Caco-2 (cell line): Measurements from ENCODE around the gene RSPH9. TPM values are rescaled to one million over a fixed set of nuclear protein-coding genes. Genes with fewer than 3 reads are reported as not detected.

Experiments
- BruUV-seq: library from RNA; stranded (reverse); fragments of 400-500 nt; replicated peaks from 2 replicates; lab custom pipeline; 2021; lab: Mats Ljungman, UMichigan
- CTCF ChIA-PET: fragments of 300-600 bp; sonication (Branson Sonifier 250); formaldehyde crosslinking; loops from one replicate; lab custom pipeline; 2022; ENCODE audit warnings: antibody characterized with exemption; lab: Charles Lee
- POLR2A ChIA-PET: fragments of 300-600 bp; sonication (Branson Sonifier 250); formaldehyde crosslinking; loops from one replicate; lab custom pipeline; 2022; ENCODE audit warnings: antibody characterized with exemption; lab: Charles Lee
- DNase-seq, 2 experiments: peaks; one replicate each; pipeline versions ENCODE4 v3.0.0 to v3.0.0-alpha.2; 2020 to 2022
- H3K27me3 ChIP-seq: replicated peaks from 2 replicates; pipeline ENCODE4 v1.6.0; 2011; ENCODE audit warnings: low read length; ENCODE audit not compliant: control insufficient read depth, insufficient read depth
- H3K36me3 ChIP-seq: 2 replicates; pipeline ENCODE4 v1.5.1; 2011; ENCODE audit warnings: low read length; ENCODE audit not compliant: control insufficient read depth, insufficient read depth
- H3K4me1 ChIP-seq: fragments of 250-450 bp; sonication (Bioruptor Pico); 2 replicates; pipeline ENCODE4 v1.5.1; 2020; ENCODE audit warnings: mild to moderate bottlenecking
- H3K4me3 ChIP-seq: 2 replicates; pipeline ENCODE4 v1.5.1; 2011; ENCODE audit warnings: low read depth, mild to moderate bottlenecking, control low read depth, low read length
- H3K9me3 ChIP-seq: fragments of 250-450 bp; sonication (Bioruptor Pico); 2 replicates; pipeline ENCODE4 v1.5.1; 2020; ENCODE audit warnings: mild to moderate bottlenecking, moderate library complexity
- H3K27ac Mint-ChIP-seq: one replicate; pipeline ENCODE4 v1.8.0; 2022; ENCODE audit warnings: mixed read lengths; ENCODE audit not compliant: unreplicated experiment
- H3K27me3 Mint-ChIP-seq: one replicate; pipeline ENCODE4 v1.8.0; 2022; ENCODE audit warnings: mixed read lengths; ENCODE audit not compliant: insufficient read depth, unreplicated experiment
- H3K36me3 Mint-ChIP-seq: one replicate; pipeline ENCODE4 v1.8.0; 2022; ENCODE audit warnings: mild to moderate bottlenecking, mixed read lengths; ENCODE audit not compliant: insufficient read depth, unreplicated experiment
- H3K4me1 Mint-ChIP-seq: one replicate; pipeline ENCODE4 v1.8.0; 2022; ENCODE audit warnings: low read depth, mixed read lengths; ENCODE audit not compliant: unreplicated experiment
- H3K4me3 Mint-ChIP-seq: one replicate; pipeline ENCODE4 v1.8.0; 2022; ENCODE audit warnings: mild to moderate bottlenecking, moderate library complexity, mixed read lengths; ENCODE audit not compliant: unreplicated experiment
- H3K9me3 Mint-ChIP-seq: one replicate; pipeline ENCODE4 v1.8.0; 2022; ENCODE audit warnings: mixed read lengths; ENCODE audit not compliant: unreplicated experiment
- intact Hi-C: fragments of 100-400 bp; cut with micrococcal nuclease; formaldehyde crosslinking; loops from one replicate; pipeline ENCODE4 v1.10.0; 2022; ENCODE audit not compliant: unreplicated experiment
- total RNA-seq: library from RNA; stranded (reverse); gene quantifications from 2 replicates; pipeline ENCODE4 v1.2.3, GENCODE V29; 2022
- TF ChIP-seq, protein P1 (sequence below), 2 experiments: fragments of 200-600 bp in 1 of 2; IDR thresholded peaks; 1 replicate in 1 of 2; 2 replicates in 1 of 2; pipeline versions ENCODE4 v1.5.1 to v1.8.0; 2011 to 2022; ENCODE audit warnings: antibody characterized with exemption in 1 of 2, control low read depth in 1 of 2, inconsistent platforms in 1 of 2, low read depth in 1 of 2, low read length in 1 of 2, mild to moderate bottlenecking in 1 of 2, moderate library complexity in 1 of 2; ENCODE audit not compliant: insufficient read depth in 1 of 2, severe bottlenecking in 1 of 2, unreplicated experiment in 1 of 2

RSPH9 gene
- total RNA-seq, 1 experiment from 2014 or later = not detected

DNA sequence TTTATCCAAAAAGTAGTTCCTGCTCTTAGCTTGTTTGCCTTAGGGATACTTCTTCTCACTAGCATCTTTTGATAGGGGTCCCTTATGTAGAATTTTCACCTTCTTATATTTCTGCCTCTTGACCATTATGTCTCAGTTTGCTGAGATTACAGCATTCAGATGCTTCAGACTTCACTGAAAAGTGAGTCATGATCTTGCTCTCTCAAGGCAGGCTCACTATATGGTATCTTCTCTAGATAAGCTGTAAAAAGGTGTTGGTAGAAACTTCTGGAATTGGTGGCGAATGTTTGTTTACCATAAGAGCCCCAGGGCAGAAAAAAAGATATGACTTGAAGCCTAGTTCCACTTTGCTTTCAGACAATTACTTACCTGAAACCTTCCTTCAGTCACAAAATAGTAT, 35.4 kb upstream of the RSPH9 start:
- DNase-seq = no peak

DNA sequence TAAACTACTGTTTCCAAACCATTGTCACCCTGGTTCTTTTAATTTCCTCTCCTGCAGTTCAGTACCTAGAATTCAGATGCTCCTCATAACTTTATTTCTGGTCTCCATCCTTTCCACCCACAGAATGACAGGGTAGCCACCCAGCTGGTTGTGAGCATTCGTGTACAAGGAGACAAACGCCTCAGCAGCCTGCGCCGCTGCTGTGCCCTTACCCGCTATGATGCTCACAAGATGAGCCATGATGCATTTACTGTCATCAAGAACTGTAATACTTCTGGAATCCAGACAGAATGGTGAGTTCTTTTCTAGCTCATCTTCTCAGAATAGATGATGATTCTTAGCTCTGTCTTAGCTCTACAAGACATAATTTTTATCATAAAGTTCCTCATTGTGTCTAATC, 34.4 kb upstream of the RSPH9 start:
- Mint-ChIP-seq H3K4me1 (peaks cover 9% of the 10 kb centered on the region), H3K27me3 (no peaks in the 10 kb centered on the region), H3K9me3 (no peaks in the 10 kb centered on the region), H3K36me3 (peaks cover 31% of the 10 kb centered on the region), H3K4me3 (no peak overlapping the region), H3K27ac (no peak overlapping the region)
- CTCF ChIA-PET = no interaction called here
- intact Hi-C loops = no loop called here
- Histone ChIP-seq H3K27me3 (no peaks in the 10 kb centered on the region), H3K4me1 (peaks cover 5% of the 10 kb centered on the region), H3K4me3 (no peak overlapping the region), H3K36me3 (no peaks in the 10 kb centered on the region), H3K9me3 (no peaks in the 10 kb centered on the region)
- DNase-seq = no peak
- no TSS peak for BruUV-seq
- POLR2A ChIA-PET = no interaction called here
- TF ChIP-seq, protein P1, sequence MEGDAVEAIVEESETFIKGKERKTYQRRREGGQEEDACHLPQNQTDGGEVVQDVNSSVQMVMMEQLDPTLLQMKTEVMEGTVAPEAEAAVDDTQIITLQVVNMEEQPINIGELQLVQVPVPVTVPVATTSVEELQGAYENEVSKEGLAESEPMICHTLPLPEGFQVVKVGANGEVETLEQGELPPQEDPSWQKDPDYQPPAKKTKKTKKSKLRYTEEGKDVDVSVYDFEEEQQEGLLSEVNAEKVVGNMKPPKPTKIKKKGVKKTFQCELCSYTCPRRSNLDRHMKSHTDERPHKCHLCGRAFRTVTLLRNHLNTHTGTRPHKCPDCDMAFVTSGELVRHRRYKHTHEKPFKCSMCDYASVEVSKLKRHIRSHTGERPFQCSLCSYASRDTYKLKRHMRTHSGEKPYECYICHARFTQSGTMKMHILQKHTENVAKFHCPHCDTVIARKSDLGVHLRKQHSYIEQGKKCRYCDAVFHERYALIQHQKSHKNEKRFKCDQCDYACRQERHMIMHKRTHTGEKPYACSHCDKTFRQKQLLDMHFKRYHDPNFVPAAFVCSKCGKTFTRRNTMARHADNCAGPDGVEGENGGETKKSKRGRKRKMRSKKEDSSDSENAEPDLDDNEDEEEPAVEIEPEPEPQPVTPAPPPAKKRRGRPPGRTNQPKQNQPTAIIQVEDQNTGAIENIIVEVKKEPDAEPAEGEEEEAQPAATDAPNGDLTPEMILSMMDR (IDR thresholded peaks at IDR 0.05; ENCODE audit: insufficient read depth in 1 of 2, low read depth in 1 of 2, low read length in 1 of 2, severe bottlenecking in 1 of 2, unreplicated experiment in 1 of 2) = no peak

More for the DNA sequence above, 35.4 kb upstream of the RSPH9 start:
- Histone ChIP-seq H3K4me1 (peaks cover 5% of the 10 kb centered on the region), H3K27me3 (no peaks in the 10 kb centered on the region), H3K9me3 (no peaks in the 10 kb centered on the region), H3K36me3 (no peaks in the 10 kb centered on the region), H3K4me3 (no peak overlapping the region)
- intact Hi-C loops = loop anchor here (5.0 kb wide), 1 partner anchor 58 kb away; no protein-coding TSS in a partner anchor
- Mint-ChIP-seq H3K27me3 (no peaks in the 10 kb centered on the region), H3K27ac (no peak overlapping the region), H3K4me3 (no peak overlapping the region), H3K9me3 (no peaks in the 10 kb centered on the region), H3K36me3 (peaks cover 41% of the 10 kb centered on the region), H3K4me1 (peaks cover 9% of the 10 kb centered on the region)
- TF ChIP-seq, protein P1 (IDR thresholded peaks at IDR 0.05; ENCODE audit: insufficient read depth in 1 of 2, low read depth in 1 of 2, low read length in 1 of 2, severe bottlenecking in 1 of 2, unreplicated experiment in 1 of 2) = no peak
- BruUV-seq = no TSS peak
- ChIA-PET POLR2A (no interaction called here), CTCF (no interaction called here)

DNA sequence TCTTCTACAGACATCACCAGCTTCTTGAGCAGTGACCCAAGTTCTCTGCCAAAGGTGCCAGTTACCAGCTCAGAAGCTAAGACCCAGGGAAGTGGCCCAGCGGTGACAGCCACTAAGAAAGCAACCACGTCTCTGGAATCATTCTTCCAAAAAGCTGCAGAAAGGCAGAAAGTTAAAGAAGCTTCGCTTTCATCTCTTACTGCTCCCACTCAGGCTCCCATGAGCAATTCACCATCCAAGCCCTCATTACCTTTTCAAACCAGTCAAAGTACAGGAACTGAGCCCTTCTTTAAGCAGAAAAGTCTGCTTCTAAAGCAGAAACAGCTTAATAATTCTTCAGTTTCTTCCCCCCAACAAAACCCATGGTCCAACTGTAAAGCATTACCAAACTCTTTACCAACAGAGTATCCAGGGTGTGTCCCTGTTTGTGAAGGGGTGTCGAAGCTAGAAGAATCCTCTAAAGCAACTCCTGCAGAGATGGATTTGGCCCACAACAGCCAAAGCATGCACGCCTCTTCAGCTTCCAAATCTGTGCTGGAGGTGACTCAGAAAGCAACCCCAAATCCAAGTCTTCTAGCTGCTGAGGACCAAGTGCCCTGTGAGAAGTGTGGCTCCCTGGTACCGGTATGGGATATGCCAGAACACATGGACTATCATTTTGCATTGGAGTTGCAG, 31.0 kb upstream of the RSPH9 start:
- Mint-ChIP-seq H3K27me3 (no peaks in the 10 kb centered on the region), H3K36me3 (peaks cover 22% of the 10 kb centered on the region), H3K9me3 (no peaks in the 10 kb centered on the region), H3K4me1 (peaks cover 6% of the 10 kb centered on the region), H3K27ac (no peak overlapping the region), H3K4me3 (no peak overlapping the region)
- Histone ChIP-seq H3K36me3 (no peaks in the 10 kb centered on the region), H3K27me3 (no peaks in the 10 kb centered on the region), H3K9me3 (no peaks in the 10 kb centered on the region), H3K4me3 (no peak overlapping the region), H3K4me1 (peaks cover 5% of the 10 kb centered on the region)
- TF ChIP-seq, protein P1 (IDR thresholded peaks at IDR 0.05; ENCODE audit: insufficient read depth in 1 of 2, low read depth in 1 of 2, low read length in 1 of 2, severe bottlenecking in 1 of 2, unreplicated experiment in 1 of 2) = no peak
- ChIA-PET CTCF (no interaction called here), POLR2A (no interaction called here)
- intact Hi-C loops = no loop called here
- DNase-seq = no peak
- no TSS peak for BruUV-seq
